ENCODE measurements around the gene DUSP22.
"Not testable (repeated sequence)": the region's sequence is repeated elsewhere in the genome, so short reads cannot be mapped to it uniquely, and the experiment has no call there.

The DUSP22 gene

GRCh38 chr6:369559-370431 is 77.5 kb downstream of the DUSP22 start:
- DNase-seq: no peak

GRCh38 chr6:370555-370954 is 78.3 kb downstream of the DUSP22 start:
- DNase-seq: no peak

- DNase-seq: not testable (repeated sequence)
These were observed 79.6 kb downstream of the DUSP22 start for GRCh38 chr6:371851-372250.

DNA sequence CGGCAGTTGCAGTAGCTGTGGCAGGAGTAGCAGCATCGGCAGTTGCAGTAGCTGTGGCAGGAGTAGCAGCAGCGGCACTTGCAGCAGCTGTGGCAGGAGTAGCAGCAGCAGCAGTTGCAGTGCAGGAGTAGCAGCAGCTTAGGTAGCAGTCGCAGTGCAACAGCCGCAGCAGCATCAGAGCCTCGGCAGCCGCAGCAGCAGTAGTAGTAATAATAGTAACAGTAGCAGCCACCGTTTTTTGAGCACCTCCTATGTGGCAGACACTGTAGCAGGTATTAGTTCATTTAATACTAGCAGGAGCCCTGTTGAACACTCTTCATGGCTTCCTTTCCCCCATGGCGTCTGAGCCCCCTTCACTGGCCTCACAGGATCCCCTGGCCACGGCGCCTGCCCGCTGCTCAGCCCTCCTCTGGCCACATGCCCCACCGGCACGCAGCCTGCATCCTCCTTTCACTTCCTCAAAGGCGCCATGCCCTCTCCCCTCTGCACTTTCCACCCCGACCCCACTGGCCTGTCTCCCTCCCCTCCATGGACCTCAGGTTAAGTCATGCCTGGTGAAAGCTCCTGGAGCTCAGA is 80.1 kb downstream of the DUSP22 start:
- no peak for DNase-seq

GRCh38 chr6:373031-373430 is 80.7 kb downstream of the DUSP22 start:
- no peak for DNase-seq

DNA sequence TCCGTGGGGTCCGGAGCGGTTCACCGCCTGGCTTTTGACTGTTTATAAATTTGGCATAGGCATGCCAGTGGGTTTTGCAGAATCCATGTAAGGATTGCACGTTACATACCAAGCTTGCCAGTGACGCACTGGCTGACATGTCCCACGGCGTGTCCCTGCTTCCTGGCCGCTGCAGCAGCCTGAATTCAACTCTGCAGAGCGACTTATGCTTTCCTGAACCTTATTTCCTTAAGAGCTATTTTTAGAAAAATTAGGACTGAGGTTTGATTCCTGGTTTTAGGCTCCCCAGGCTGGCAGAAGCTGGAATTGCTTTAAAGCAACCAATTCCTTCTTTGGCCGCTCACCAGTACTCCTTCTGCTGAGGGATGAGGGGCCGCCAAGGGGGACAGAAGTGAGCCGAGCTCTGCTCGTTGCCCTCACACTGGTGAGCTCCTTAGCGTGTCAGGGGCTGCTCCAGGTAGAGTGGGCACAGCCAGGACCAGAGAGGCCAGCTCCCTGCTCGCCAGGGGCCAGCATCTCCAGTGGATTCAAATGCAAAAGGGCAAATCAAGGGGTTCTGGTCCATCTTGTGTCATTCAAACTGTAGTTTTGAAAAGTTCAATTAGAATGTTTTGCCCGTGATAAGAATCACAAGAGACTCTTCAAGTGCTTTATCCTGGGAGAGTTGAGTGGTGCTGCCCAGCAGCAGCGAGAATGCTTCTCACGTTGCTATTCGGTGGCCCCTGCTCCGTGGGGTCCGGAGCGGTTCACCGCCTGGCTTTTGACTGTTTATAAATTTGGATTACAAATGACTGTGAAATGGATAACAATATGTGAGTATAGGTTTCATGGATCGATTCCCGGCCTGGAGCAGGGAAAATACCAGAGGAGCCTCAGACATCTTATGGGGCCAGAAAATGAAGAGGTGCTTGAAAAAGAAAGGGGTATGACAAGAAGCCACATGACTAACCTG is 81.8 kb downstream of the DUSP22 start:
- no peak for DNase-seq

- no peak for DNase-seq
These were observed 82.7 kb downstream of the DUSP22 start for GRCh38 chr6:374956-375355.

- DNase-seq: no peak
These were observed 84.7 kb downstream of the DUSP22 start for GRCh38 chr6:376827-377640.

- DNase-seq: not testable (repeated sequence)
These were observed 85.3 kb downstream of the DUSP22 start for GRCh38 chr6:377641-378020.

- no peak for DNase-seq
These were observed 86.0 kb downstream of the DUSP22 start for GRCh38 chr6:378090-378957.

GRCh38 chr6:378958-379409 is 86.7 kb downstream of the DUSP22 start:
- DNase-seq: no peak

- no peak for DNase-seq
These were observed 87.3 kb downstream of the DUSP22 start for GRCh38 chr6:379410-380181.

- no peak for DNase-seq
These were observed 88.2 kb downstream of the DUSP22 start for GRCh38 chr6:380234-381218.

DNA sequence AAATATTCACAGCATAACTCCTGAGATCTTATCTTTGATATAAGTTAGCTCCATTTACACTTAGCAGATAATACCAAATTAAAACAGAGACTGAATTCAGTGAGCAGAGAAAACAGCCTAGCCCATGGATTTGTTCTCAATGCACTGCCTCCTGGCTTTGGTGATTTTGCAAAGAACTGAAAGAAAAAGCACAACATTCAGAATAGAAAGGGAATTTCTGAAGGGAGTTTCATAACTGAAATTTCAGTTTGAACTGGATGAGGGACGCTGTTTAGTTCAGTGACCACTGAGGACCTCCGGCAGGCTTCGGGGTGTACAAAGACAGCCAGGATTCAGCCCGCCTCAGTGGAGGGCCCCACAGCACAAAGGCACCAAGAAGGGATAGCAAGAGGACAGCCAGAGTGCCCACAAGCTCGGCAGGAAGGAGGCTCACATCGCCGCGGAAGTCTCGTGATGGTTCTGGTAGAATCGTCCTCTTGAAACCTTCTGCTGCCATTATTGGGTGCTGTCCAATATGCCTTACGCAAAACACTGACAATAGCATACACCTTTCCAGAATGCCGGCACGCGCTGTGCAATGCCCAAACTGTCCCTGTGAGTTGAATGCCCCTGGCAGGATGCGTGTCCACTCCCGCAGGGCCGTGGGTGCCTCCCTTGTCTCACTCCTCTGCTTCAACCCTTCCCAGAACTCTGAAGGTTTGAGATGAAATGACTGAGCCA is 89.6 kb downstream of the DUSP22 start:
- no peak for DNase-seq

- no peak for DNase-seq
These were observed 90.9 kb downstream of the DUSP22 start for GRCh38 chr6:382883-383810.

DNA sequence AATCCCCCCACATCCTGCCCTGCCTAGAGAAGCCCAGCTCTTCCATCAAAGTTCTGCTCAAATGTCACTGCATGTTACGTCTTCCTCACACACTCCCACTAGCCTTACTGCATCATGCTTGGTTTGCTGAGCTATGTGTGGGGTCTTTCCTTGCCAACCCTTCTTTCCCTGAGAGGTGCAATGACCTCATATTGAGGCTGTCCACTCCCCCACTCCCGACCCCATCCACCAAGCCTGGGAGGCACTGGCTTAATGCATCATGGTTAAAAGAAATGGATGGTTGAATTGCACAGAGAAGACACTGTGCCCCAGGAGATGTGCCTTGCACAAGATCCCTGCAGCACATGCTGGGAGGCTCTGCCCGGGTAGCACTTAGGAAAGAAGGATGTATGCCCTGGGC is 91.6 kb downstream of the DUSP22 start:
- no peak for DNase-seq

DNA sequence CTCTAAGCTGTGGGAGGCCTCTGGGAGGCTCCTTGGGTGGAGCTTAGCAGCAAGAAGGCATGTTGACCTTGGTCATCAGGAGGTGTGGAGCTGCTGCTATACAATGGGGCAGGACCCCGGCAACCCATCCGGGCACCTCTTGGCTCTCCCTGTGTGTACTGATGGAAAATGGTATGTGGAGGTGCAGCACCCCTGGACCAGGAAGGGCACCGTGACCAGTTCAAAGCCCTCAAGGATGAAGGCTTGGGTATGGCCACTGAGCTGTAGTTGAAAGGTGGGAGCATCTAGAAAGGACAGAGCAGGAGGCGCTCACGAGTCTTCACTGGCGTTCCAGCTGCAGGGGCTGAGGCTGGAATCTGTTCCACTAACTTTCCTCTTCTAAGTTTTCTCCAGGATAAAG is 92.6 kb downstream of the DUSP22 start:
- no peak for DNase-seq

All from amniotic stem cell (primary cell).